CD14-positive monocyte (primary cell): ENCODE results near the gene ZMYM3. TPM values are rescaled to one million over a fixed set of nuclear protein-coding genes. Genes with fewer than 3 reads are reported as not detected.

Source experiments
- DNase-seq, 3 donors: peaks; one replicate each; pipeline ENCODE4 v3.0.0-alpha.2; 2011 to 2022
- H2AFZ ChIP-seq: 2 replicates; pipeline ENCODE4 v1.6.0; 2012; ENCODE audit warnings: mild to moderate bottlenecking, low read depth, low read length, inconsistent platforms; ENCODE audit not compliant: insufficient read depth, poor library complexity, severe bottlenecking
- H3K27ac ChIP-seq, 2 donors: 1 replicate in 1 of 2; 2 replicates in 1 of 2; pipeline ENCODE4 v1.5.1; 2012 to 2013; ENCODE audit warnings: low read length in 2 of 2, control low read depth in 1 of 2, inconsistent platforms in 1 of 2, low read depth in 1 of 2, mild to moderate bottlenecking in 1 of 2
- H3K27me3 ChIP-seq, 2 donors: one replicate each; pipeline versions ENCODE4 v1.6.0 to v1.6.1; 2011 to 2013; ENCODE audit warnings: low read length in 2 of 2; ENCODE audit not compliant: control insufficient read depth in 2 of 2, insufficient read depth in 2 of 2
- H3K36me3 ChIP-seq, 2 donors: replicated peaks in 1 of 2; 1 replicate in 1 of 2; 2 replicates in 1 of 2; pipeline versions ENCODE4 v1.5.1 to v1.6.1; 2012 to 2013; ENCODE audit warnings: low read length in 2 of 2, control low read depth in 1 of 2, inconsistent platforms in 1 of 2, mild to moderate bottlenecking in 1 of 2; ENCODE audit not compliant: insufficient read depth in 2 of 2, control insufficient read depth in 1 of 2
- H3K4me1 ChIP-seq, 2 donors: 1 replicate in 1 of 2; 2 replicates in 1 of 2; pipeline versions ENCODE4 v1.5.1 to v1.6.1; 2012 to 2013; ENCODE audit warnings: low read length in 2 of 2, control low read depth in 1 of 2, inconsistent platforms in 1 of 2, mild to moderate bottlenecking in 1 of 2, moderate library complexity in 1 of 2; ENCODE audit not compliant: insufficient read depth in 2 of 2, control insufficient read depth in 1 of 2
- H3K4me2 ChIP-seq: replicated peaks from 2 replicates; pipeline ENCODE3; 2012; ENCODE audit warnings: low read length, moderate library complexity, mild to moderate bottlenecking; ENCODE audit not compliant: poor library complexity, severe bottlenecking; ENCODE audit errors: extremely low read depth
- H3K4me3 ChIP-seq, 3 experiments: fragments of 200-600 bp in 1 of 3; sonication (generic) in 1 of 3; replicated peaks in 1 of 3; 1 replicate in 2 of 3; 2 replicates in 1 of 3; pipeline ENCODE4 v1.5.1; 2011 to 2013; ENCODE audit warnings: low read length in 3 of 3, mild to moderate bottlenecking in 3 of 3, control low read depth in 2 of 3, low read depth in 2 of 3, inconsistent platforms in 1 of 3, moderate library complexity in 1 of 3
- H3K79me2 ChIP-seq: 2 replicates; pipeline ENCODE4 v1.6.0; 2012; ENCODE audit warnings: mild to moderate bottlenecking, control low read depth, inconsistent platforms, low read length, moderate library complexity; ENCODE audit not compliant: insufficient read depth
- H3K9ac ChIP-seq: 2 replicates; pipeline ENCODE4 v1.6.0; 2017; ENCODE audit warnings: low read length, mild to moderate bottlenecking; ENCODE audit not compliant: insufficient read depth, poor library complexity, severe bottlenecking
- H3K9me3 ChIP-seq, 2 donors: replicated peaks in 1 of 2; 1 replicate in 1 of 2; 2 replicates in 1 of 2; pipeline versions ENCODE4 v1.5.1 to v1.6.1; 2012 to 2013; ENCODE audit warnings: low read length in 2 of 2, control low read depth in 1 of 2; ENCODE audit not compliant: control insufficient read depth in 1 of 2, insufficient read depth in 1 of 2
- H4K20me1 ChIP-seq: 2 replicates; pipeline ENCODE4 v1.6.0; 2012; ENCODE audit warnings: mild to moderate bottlenecking, low read length, control low read depth, moderate library complexity; ENCODE audit not compliant: insufficient read depth
- H3K27ac Mint-ChIP-seq, 7 donors: one replicate each; pipeline ENCODE4 v1.8.0; 2020; ENCODE audit warnings: mild to moderate bottlenecking in 7 of 7, mixed read lengths in 7 of 7, moderate library complexity in 6 of 7, inconsistent platforms in 2 of 7
- H3K27me3 Mint-ChIP-seq, 3 donors: one replicate each; pipeline ENCODE4 v1.8.0; 2021 to 2022; ENCODE audit warnings: low read depth in 3 of 3, mild to moderate bottlenecking in 3 of 3, mixed read lengths in 3 of 3, moderate library complexity in 3 of 3, inconsistent platforms in 1 of 3
- H3K36me3 Mint-ChIP-seq, 2 donors: one replicate each; pipeline ENCODE4 v1.8.0; 2020; ENCODE audit warnings: mixed read lengths in 2 of 2, inconsistent platforms in 1 of 2, mild to moderate bottlenecking in 1 of 2
- H3K4me1 Mint-ChIP-seq: one replicate; pipeline ENCODE4 v1.8.0; 2020; ENCODE audit warnings: mild to moderate bottlenecking, mixed read lengths
- H3K4me3 Mint-ChIP-seq, 2 donors: one replicate each; pipeline ENCODE4 v1.8.0; 2020; ENCODE audit warnings: mild to moderate bottlenecking in 2 of 2, mixed read lengths in 2 of 2, moderate library complexity in 1 of 2
- H3K9me3 Mint-ChIP-seq, 7 donors: one replicate each; pipeline ENCODE4 v1.8.0; 2020 to 2022; ENCODE audit warnings: mixed read lengths in 7 of 7, mild to moderate bottlenecking in 6 of 7, moderate library complexity in 6 of 7, inconsistent platforms in 2 of 7
- WGBS: methylation state at CpG from one replicate; pipeline ENCODE4 v1.1.5; 2013; ENCODE audit warnings: missing lambda C conversion rate; ENCODE audit not compliant: insufficient coverage; 5-methylcytosine and 5-hydroxymethylcytosine counted together
- intact Hi-C, 2 donors: fragments of 100-400 bp; cut with micrococcal nuclease; formaldehyde crosslinking; loops; one replicate each; pipeline versions ENCODE4 v1.15.0 to v1.15.1; 2023
- polyA plus RNA-seq, 3 donors: library from polyadenylated mRNA; depleted of rRNA in 1 of 3; unstranded in 2 of 3; stranded (reverse) in 1 of 3; fragments of 300-500 nt in 2 of 3; fragments of >200 nt in 1 of 3; fragmentation: Illumina TruSeq in 2 of 3; gene quantifications; 1 replicate in 2 of 3; 2 replicates in 1 of 3; pipeline ENCODE4 v1.2.3, GENCODE V29; 2012 to 2021
- TF ChIP-seq, protein P1 (sequence below): fragments of 200-600 bp; IDR thresholded peaks from one replicate; pipeline ENCODE4 v1.8.0; 2022; ENCODE audit warnings: antibody characterized with exemption, mild to moderate bottlenecking

ZMYM3 gene
- polyA plus RNA-seq, 3 donors = 3.9 to 13.2 (median 4.8) TPM

- Histone ChIP-seq H3K9ac (no peak overlapping the region), H3K36me3 (no peaks in the 10 kb centered on the region), H3K79me2 (no peaks in the 10 kb centered on the region), H4K20me1 (no peaks in the 10 kb centered on the region), H3K4me1 (no peaks in the 10 kb centered on the region), H2AFZ (no peak overlapping the region), H3K27ac (no peak overlapping the region), H3K4me2 (no peak overlapping the region), H3K4me3 (no peak overlapping the region), H3K9me3 (no peaks in the 10 kb centered on the region), H3K27me3 (no peaks in the 10 kb centered on the region)
- H3K9me3 Mint-ChIP-seq = peaks cover 0 to 4% (median 0%) of the 10 kb centered on the region in 7 donors
- H3K4me3 Mint-ChIP-seq = no peak overlapping the region
- intact Hi-C loops = no loop called here
- peaks cover 0 to 2% (median 1%) of the 10 kb centered on the region in 3 donors for H3K27me3 Mint-ChIP-seq
- no peak for DNase-seq
- H3K36me3 Mint-ChIP-seq = no peaks in the 10 kb centered on the region
- TF ChIP-seq, protein P1, sequence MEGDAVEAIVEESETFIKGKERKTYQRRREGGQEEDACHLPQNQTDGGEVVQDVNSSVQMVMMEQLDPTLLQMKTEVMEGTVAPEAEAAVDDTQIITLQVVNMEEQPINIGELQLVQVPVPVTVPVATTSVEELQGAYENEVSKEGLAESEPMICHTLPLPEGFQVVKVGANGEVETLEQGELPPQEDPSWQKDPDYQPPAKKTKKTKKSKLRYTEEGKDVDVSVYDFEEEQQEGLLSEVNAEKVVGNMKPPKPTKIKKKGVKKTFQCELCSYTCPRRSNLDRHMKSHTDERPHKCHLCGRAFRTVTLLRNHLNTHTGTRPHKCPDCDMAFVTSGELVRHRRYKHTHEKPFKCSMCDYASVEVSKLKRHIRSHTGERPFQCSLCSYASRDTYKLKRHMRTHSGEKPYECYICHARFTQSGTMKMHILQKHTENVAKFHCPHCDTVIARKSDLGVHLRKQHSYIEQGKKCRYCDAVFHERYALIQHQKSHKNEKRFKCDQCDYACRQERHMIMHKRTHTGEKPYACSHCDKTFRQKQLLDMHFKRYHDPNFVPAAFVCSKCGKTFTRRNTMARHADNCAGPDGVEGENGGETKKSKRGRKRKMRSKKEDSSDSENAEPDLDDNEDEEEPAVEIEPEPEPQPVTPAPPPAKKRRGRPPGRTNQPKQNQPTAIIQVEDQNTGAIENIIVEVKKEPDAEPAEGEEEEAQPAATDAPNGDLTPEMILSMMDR = no peak
- peaks cover 7% of the 10 kb centered on the region for H3K4me1 Mint-ChIP-seq
- WGBS = 93% methylated on average over 2 of the region's 5 CpGs
- H3K27ac Mint-ChIP-seq = no peak overlapping the region
Observed at GRCh38 chrX:71225676-71226075, 28.3 kb downstream of the ZMYM3 start.

- Histone ChIP-seq H2AFZ (no peak overlapping the region), H3K4me1 (no peaks in the 10 kb centered on the region), H3K4me2 (no peak overlapping the region), H3K27me3 (no peaks in the 10 kb centered on the region), H3K79me2 (no peaks in the 10 kb centered on the region), H3K9ac (no peak overlapping the region), H3K27ac (no peak overlapping the region), H3K36me3 (no peaks in the 10 kb centered on the region), H4K20me1 (no peaks in the 10 kb centered on the region), H3K9me3 (no peaks in the 10 kb centered on the region), H3K4me3 (no peak overlapping the region)
- TF ChIP-seq, protein P1 = no peak
- intact Hi-C loops = no loop called here
- Mint-ChIP-seq H3K27ac (peak overlapping the region in 1 of 7 donors; percentile 59), H3K9me3 (peaks cover 0 to 1% (median 0%) of the 10 kb centered on the region in 7 donors), H3K4me1 (peaks cover 7% of the 10 kb centered on the region), H3K4me3 (no peak overlapping the region), H3K27me3 (peaks cover 0 to 2% (median 1%) of the 10 kb centered on the region in 3 donors), H3K36me3 (no peaks in the 10 kb centered on the region)
- DNase-seq = no peak
- WGBS = no CpG with 5 or more reads among the region's 2 CpGs
Observed at GRCh38 chrX:71225009-71225408, 28.9 kb downstream of the ZMYM3 start.
